GM21390 (cell line): Measurements from ENCODE around the gene SH3RF1.

Experiments
- ATAC-seq: cut with Tn5 transposase; IDR thresholded peaks from one replicate; pipeline ENCODE4 v1.9.1; 2021; ENCODE audit not compliant: unreplicated experiment

Gene SH3RF1

GRCh38 chr4:169252339-169253112, 18.2 kb downstream of the SH3RF1 start:
- no peak for ATAC-seq

- ATAC-seq, result no peak
These were observed 19.2 kb downstream of the SH3RF1 start for GRCh38 chr4:169251291-169252235.

- ATAC-seq, result no peak
These were observed 20.0 kb downstream of the SH3RF1 start for GRCh38 chr4:169250796-169251195.

GRCh38 chr4:169249999-169250398, 20.8 kb downstream of the SH3RF1 start:
- no peak for ATAC-seq

- no peak for ATAC-seq
These were observed 21.4 kb downstream of the SH3RF1 start for GRCh38 chr4:169249214-169249973.

GRCh38 chr4:169248645-169249044, 22.1 kb downstream of the SH3RF1 start:
- ATAC-seq, result no peak

- no peak for ATAC-seq
These were observed 23.8 kb downstream of the SH3RF1 start for GRCh38 chr4:169246957-169247396.

GRCh38 chr4:169246279-169246678, 24.5 kb downstream of the SH3RF1 start:
- no peak for ATAC-seq

- ATAC-seq, result no peak
These were observed 25.7 kb downstream of the SH3RF1 start for GRCh38 chr4:169245061-169245460.

- no peak for ATAC-seq
These were observed 26.7 kb downstream of the SH3RF1 start for GRCh38 chr4:169243825-169244609.

GRCh38 chr4:169241464-169241863, 29.3 kb downstream of the SH3RF1 start:
- no peak for ATAC-seq

- ATAC-seq, result no peak
These were observed 31.4 kb downstream of the SH3RF1 start for GRCh38 chr4:169239221-169239905.

- ATAC-seq, result no peak
These were observed 32.3 kb downstream of the SH3RF1 start for GRCh38 chr4:169238445-169238844.

GRCh38 chr4:169236873-169237626, 33.7 kb downstream of the SH3RF1 start:
- ATAC-seq, result no peak

GRCh38 chr4:169236078-169236477, 34.7 kb downstream of the SH3RF1 start:
- ATAC-seq, result no peak

- no peak for ATAC-seq
These were observed 36.5 kb downstream of the SH3RF1 start for GRCh38 chr4:169234137-169234855.

- ATAC-seq, result no peak
These were observed 37.1 kb downstream of the SH3RF1 start for GRCh38 chr4:169233691-169234090.

- ATAC-seq, result no peak
These were observed 39.0 kb downstream of the SH3RF1 start for GRCh38 chr4:169231647-169232262.
